Subcutaneous adipose tissue (tissue), 4 donors: Measurements from ENCODE around the gene ATG5. TPM values are rescaled to one million over a fixed set of nuclear protein-coding genes. Genes with fewer than 3 reads are reported as not detected.

Experiments used
- CTCF ChIP-seq: fragments of 450-650 bp; IDR thresholded peaks from one replicate; pipeline ENCODE4 v1.5.1; 2016; ENCODE audit warnings: low read depth, mild to moderate bottlenecking, control low read depth, antibody characterized with exemption, moderate library complexity
- total RNA-seq, 4 donors: library from RNA; depleted of rRNA; stranded (reverse); fragments of >200 nt; gene quantifications; one replicate each; pipeline ENCODE4 v1.1.0, GENCODE V29; 2016

The ATG5 gene
- total RNA-seq, 4 donors from 2014 or later, result 35.6 to 43.3 (median 38.2) TPM

DNA sequence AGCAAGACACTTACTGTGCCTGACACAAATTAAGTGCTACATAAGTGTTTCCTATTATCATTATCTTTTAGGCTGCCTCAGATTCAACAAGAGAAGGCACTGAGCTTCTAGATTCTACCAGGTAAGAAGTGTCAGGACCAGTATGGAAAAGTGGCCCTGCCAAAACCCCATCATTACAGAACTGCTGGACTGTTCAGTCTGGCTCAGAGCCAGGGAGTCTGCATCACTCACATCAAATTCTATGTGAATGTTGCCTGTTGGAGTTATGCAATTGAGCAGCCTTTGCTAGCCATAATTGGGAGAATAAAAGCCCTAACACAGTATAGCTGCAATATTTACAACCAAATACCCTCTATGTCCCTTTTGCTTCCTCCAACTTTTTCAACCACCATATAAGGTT, 70.9 kb downstream of the ATG5 start:
- TF ChIP-seq CTCF, result no peak

DNA sequence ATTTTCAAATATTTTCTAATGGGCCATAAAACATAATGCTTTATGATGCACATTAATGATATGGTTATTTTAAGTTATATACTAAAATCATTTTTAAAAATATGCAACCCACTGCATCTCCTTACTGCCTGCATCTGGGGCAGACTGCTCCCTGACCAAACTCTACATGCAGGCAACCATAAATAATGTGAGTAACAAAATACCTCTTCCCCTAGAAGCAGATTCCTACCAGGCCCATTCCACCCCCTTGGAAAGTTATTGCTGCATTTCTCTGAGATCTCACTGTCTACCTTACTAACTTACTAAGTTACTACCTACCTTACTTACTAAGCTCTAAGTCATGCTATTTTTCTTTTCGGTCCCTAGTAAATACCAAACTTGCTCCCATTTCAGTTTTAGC, 71.8 kb downstream of the ATG5 start:
- no peak for TF ChIP-seq CTCF

DNA sequence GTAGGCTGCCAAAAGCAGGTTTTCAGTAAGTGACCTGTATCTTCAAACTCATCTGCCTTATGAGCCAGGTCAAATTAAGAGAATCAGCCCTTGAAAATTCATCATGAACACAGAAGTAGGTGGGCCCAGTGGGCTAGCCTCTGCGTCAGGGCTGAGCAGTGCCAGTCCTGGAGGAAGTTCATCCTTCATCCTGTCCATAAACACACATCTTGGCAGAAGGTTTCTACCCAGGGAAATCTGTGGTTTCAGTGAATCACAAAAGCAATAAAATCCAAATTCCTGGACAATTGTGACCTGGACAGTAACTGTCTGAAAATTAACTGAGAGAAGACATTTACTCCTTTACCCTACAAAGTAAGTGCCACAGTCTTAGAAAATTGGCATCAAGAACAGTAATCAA, 72.4 kb downstream of the ATG5 start:
- no peak for TF ChIP-seq CTCF

DNA sequence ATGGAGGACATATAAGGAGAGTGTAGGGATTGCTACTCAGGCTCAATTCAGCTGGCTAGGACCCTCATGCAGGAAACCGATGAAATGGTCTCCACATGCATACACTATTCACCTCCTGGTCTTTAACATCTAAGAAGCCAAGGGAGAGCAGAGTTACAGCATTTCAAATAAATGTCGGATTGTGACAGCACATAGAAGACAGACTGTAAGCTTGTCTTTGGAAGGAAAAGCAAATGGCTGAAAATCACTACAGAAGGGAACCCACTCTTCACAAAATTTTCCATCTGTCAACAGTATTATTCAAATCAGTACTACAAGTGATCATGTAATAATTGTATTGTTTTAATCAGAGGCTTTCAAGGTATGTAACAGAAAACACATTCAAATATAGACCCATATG, 72.9 kb downstream of the ATG5 start:
- TF ChIP-seq CTCF, result no peak

DNA sequence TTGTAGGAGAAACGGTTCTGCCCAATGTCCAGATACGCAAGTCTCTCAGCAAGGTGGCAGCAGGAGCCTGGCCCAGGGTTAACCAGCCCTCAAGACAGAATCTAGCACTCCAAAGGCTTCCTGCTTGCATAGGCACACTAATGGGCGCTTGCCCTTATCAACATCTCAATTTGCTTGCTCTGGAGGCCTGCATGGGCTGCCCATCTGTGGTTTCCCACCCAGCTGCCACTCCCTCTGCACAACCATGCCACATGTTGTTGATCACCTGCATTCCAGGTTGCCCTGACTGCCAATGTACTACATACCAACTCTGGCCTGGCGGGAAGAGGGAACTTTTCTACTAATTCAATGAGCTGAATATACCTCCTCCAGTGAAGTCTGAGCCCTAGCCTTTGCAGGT, 74.6 kb downstream of the ATG5 start:
- TF ChIP-seq CTCF, result no peak

DNA sequence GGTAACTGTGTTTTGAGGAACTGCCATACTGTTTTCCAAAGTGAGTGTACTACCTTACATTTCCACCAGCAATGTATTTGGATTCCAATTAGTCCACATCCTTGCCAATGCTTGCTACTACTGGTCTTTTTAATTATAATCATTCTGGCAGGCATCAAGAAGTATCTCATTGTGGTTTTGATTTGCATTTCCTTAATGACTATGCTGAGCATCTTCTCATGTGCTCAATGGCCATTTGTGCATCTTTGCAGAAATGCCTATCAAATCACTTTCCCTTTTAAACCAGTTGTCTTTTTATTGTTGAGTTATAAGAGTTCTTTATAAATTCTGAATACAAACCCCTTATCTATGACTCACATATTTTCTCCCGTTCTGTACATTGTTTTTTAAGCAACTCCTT, 75.9 kb downstream of the ATG5 start:
- TF ChIP-seq CTCF, result no peak

GRCh38 chr6:106247733-106248132, 77.8 kb downstream of the ATG5 start:
- TF ChIP-seq CTCF, result no peak

GRCh38 chr6:106247293-106247692, 78.3 kb downstream of the ATG5 start:
- TF ChIP-seq CTCF, result no peak
